Sigmoid colon (tissue), 7 donors: ENCODE data around the gene CFAP210. TPM values are rescaled to one million over a fixed set of nuclear protein-coding genes. Genes with fewer than 3 reads are reported as not detected.

Experiments
- DNase-seq: peaks from one replicate; pipeline ENCODE4 v3.0.0-alpha.2; 2019
- H3K27ac ChIP-seq, 4 donors: fragments of 200-600 bp; sonication (generic); one replicate each; pipeline ENCODE4 v1.5.1; 2016 to 2019; ENCODE audit warnings: mild to moderate bottlenecking in 1 of 4
- H3K27me3 ChIP-seq, 3 donors: fragments of 200-600 bp; sonication (generic); one replicate each; pipeline ENCODE4 v1.5.1; 2019; ENCODE audit warnings: mild to moderate bottlenecking in 1 of 3
- H3K36me3 ChIP-seq, 4 donors: fragments of 200-600 bp; sonication (generic); one replicate each; pipeline ENCODE4 v1.5.1; 2016 to 2019
- H3K4me1 ChIP-seq, 4 donors: fragments of 200-600 bp; sonication (generic); one replicate each; pipeline ENCODE4 v1.5.1; 2017 to 2019
- H3K4me3 ChIP-seq, 4 donors: fragments of 200-600 bp; sonication (generic); one replicate each; pipeline ENCODE4 v1.5.1; 2017 to 2019; ENCODE audit warnings: mild to moderate bottlenecking in 2 of 4, moderate library complexity in 1 of 4
- H3K9me3 ChIP-seq, 4 donors: fragments of 200-600 bp in 3 of 4; sonication (generic) in 3 of 4; one replicate each; pipeline versions ENCODE4 v1.5.1 to v1.6.1; 2013 to 2019
- EP300 ChIP-seq, 4 donors: sonication (generic); formaldehyde crosslinking; IDR thresholded peaks; one replicate each; pipeline ENCODE4 v1.6.1; 2017; ENCODE audit warnings: antibody characterized with exemption in 4 of 4
- POLR2A ChIP-seq, 2 donors: fragments of 450-650 bp; IDR thresholded peaks; one replicate each; pipeline ENCODE4 v1.6.1; 2016; ENCODE audit warnings: antibody characterized with exemption in 2 of 2, mild to moderate bottlenecking in 2 of 2, moderate library complexity in 2 of 2
- POLR2AphosphoS5 ChIP-seq, 4 donors: sonication (generic); formaldehyde crosslinking; IDR thresholded peaks; one replicate each; pipeline ENCODE4 v1.6.1; 2017; ENCODE audit warnings: antibody characterized with exemption in 4 of 4
- WGBS, 2 donors: extraction: QIAGEN DNeasy Blood & Tissue Kit; methylation state at CpG; one replicate each; pipeline ENCODE4 v1.1.7; 2013; 5-methylcytosine and 5-hydroxymethylcytosine counted together
- intact Hi-C: fragments of 100-400 bp; cut with DNase I; formaldehyde crosslinking; loops from one replicate; pipeline ENCODE4 v1.15.1; 2023
- polyA plus RNA-seq, 3 donors: library from polyadenylated mRNA; stranded (reverse); fragments of 200-250 nt; gene quantifications; one replicate each; pipeline ENCODE4 v1.2.3, GENCODE V29; 2013
- total RNA-seq, 4 donors: library from RNA; depleted of rRNA; stranded (reverse); fragments of >200 nt; gene quantifications; one replicate each; pipeline ENCODE4 v1.1.0, GENCODE V29; 2016
- TF ChIP-seq, protein P1 (sequence below), 4 experiments: fragments of 450-650 bp in 3 of 4; fragments of 200-600 bp in 1 of 4; IDR thresholded peaks; one replicate each; pipeline ENCODE4 v1.5.1; 2016 to 2019; ENCODE audit warnings: antibody characterized with exemption in 4 of 4, mild to moderate bottlenecking in 3 of 4, moderate library complexity in 2 of 4
- donor health status: healthy with polysubstance abuse.
- donor health status: Bipolar disorder and iron deficiency.
- donor health status: healthy.

CFAP210 gene
- total and polyA plus RNA-seq, 7 donors: 0.04 TPM; not detected in 6

DNA sequence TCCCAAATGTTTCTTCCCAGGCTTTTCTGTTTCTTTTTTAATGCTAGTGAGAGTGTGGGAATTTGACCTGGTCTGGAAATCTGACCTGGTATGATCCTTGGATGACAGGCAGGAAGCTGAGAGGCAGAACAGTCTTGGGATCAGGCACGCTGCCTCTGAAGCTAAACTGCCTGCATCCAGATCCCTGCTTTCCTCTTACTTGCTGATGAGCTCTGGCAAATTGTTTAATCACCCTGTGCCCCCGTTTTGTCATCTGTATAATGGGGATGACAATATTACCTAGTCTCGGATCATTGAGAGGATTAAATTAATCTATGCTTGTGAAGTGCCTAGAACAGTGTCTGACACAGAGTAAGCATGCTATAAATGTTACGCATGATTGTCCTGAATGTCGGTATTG is 42.7 kb upstream of the CFAP210 start:
- Histone ChIP-seq H3K4me3 (peak overlapping the region; percentile 4 to 75 (median 72)), H3K9me3 (no peaks in the 10 kb centered on the region), H3K27me3 (no peaks in the 10 kb centered on the region), H3K4me1 (peaks cover 0 to 61% (median 50%) of the 10 kb centered on the region in 4 donors), H3K36me3 (peaks cover 0 to 4% (median 0%) of the 10 kb centered on the region in 4 donors), H3K27ac (peak overlapping the region in 3 of 4 donors; percentile 79 to 86 (median 82))
- TF ChIP-seq POLR2AphosphoS5 (IDR thresholded peaks at IDR 0.05): peak in 2 of 4 donors; percentile 8 to 26
- TF ChIP-seq, protein P1, sequence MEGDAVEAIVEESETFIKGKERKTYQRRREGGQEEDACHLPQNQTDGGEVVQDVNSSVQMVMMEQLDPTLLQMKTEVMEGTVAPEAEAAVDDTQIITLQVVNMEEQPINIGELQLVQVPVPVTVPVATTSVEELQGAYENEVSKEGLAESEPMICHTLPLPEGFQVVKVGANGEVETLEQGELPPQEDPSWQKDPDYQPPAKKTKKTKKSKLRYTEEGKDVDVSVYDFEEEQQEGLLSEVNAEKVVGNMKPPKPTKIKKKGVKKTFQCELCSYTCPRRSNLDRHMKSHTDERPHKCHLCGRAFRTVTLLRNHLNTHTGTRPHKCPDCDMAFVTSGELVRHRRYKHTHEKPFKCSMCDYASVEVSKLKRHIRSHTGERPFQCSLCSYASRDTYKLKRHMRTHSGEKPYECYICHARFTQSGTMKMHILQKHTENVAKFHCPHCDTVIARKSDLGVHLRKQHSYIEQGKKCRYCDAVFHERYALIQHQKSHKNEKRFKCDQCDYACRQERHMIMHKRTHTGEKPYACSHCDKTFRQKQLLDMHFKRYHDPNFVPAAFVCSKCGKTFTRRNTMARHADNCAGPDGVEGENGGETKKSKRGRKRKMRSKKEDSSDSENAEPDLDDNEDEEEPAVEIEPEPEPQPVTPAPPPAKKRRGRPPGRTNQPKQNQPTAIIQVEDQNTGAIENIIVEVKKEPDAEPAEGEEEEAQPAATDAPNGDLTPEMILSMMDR (IDR thresholded peaks at IDR 0.05): no peak
- no peak for DNase-seq
- WGBS, 2 donors: 83 to 86% methylated on average over 5 of the region's 5 CpGs
- intact Hi-C loops: no loop called here

- no peak for TF ChIP-seq EP300 (IDR thresholded peaks at IDR 0.05)
- TF ChIP-seq, protein P1 (IDR thresholded peaks at IDR 0.05): no peak
- intact Hi-C loops: loop anchor here (2.0 kb wide), 1 partner anchor 151 kb away; the partner anchor contains the start of gene PPIG
Observed at GRCh38 chr2:169735623-169736022, 41.4 kb upstream of the CFAP210 start.

GRCh38 chr2:169734169-169734847 is 40.1 kb upstream of the CFAP210 start:
- no peaks in the 10 kb centered on the region for H3K27me3 ChIP-seq
- DNase-seq: no peak
- peaks cover 0 to 47% (median 33%) of the 10 kb centered on the region in 4 donors for H3K4me1 ChIP-seq
- H3K4me3 ChIP-seq: peak overlapping the region; percentile 48 to 75 (median 72)
- no peaks in the 10 kb centered on the region for H3K9me3 ChIP-seq
- TF ChIP-seq EP300 (IDR thresholded peaks at IDR 0.05) (no peak), POLR2AphosphoS5 (IDR thresholded peaks at IDR 0.05) (no peak), POLR2A (IDR thresholded peaks at IDR 0.05) (no peak)
- TF ChIP-seq, protein P1 (IDR thresholded peaks at IDR 0.05): no peak
- no peaks in the 10 kb centered on the region for H3K36me3 ChIP-seq
- intact Hi-C loops: loop anchor here (2.0 to 5.0 kb wide), 2 partner anchors 37 to 150 kb away; partner anchors contain the start of gene PPIG
- 1 to 2% methylated on average over 69 of the region's 69 CpGs for WGBS, 2 donors
- peak overlapping the region; percentile 77 to 86 (median 80) for H3K27ac ChIP-seq

More at GRCh38 chr2:169735623-169736022, 41.4 kb upstream of the CFAP210 start:
- Histone ChIP-seq H3K36me3 (no peaks in the 10 kb centered on the region), H3K4me3 (peak overlapping the region in 3 of 4 donors; percentile 70 to 75 (median 74)), H3K27me3 (no peaks in the 10 kb centered on the region), H3K9me3 (no peaks in the 10 kb centered on the region), H3K27ac (peak overlapping the region in 3 of 4 donors; percentile 79 to 86 (median 82)), H3K4me1 (peaks cover 0 to 54% (median 43%) of the 10 kb centered on the region in 4 donors)
- DNase-seq: no peak
- WGBS, 2 donors: 84 to 90% methylated on average over 4 of the region's 4 CpGs

- H3K4me3 ChIP-seq: peak overlapping the region; percentile 48 to 75 (median 72)
- intact Hi-C loops: loop anchor here (5.0 kb wide), 1 partner anchor 35 kb away; no protein-coding TSS in a partner anchor
- no peak for TF ChIP-seq POLR2AphosphoS5 (IDR thresholded peaks at IDR 0.05)
- no peak for TF ChIP-seq POLR2A (IDR thresholded peaks at IDR 0.05)
- TF ChIP-seq, protein P1 (IDR thresholded peaks at IDR 0.05): no peak
- no peak for TF ChIP-seq EP300 (IDR thresholded peaks at IDR 0.05)
- no peak for DNase-seq
- 50 to 52% methylated on average over 13 of the region's 13 CpGs for WGBS, 2 donors
- H3K36me3 ChIP-seq: no peaks in the 10 kb centered on the region
- H3K27me3 ChIP-seq: no peaks in the 10 kb centered on the region
- H3K27ac ChIP-seq: peak overlapping the region; percentile 77 to 86 (median 80)
- H3K9me3 ChIP-seq: no peaks in the 10 kb centered on the region
- peaks cover 0 to 35% (median 22%) of the 10 kb centered on the region in 4 donors for H3K4me1 ChIP-seq
Observed at GRCh38 chr2:169732583-169733358, 38.6 kb upstream of the CFAP210 start.
